HG03442 (cell line): Measurements from ENCODE around the gene SCARB2.
A peak's percentile ranks its signal among the peaks of the same experiment; 100 is the strongest.

Source experiments
- ATAC-seq: cut with Tn5 transposase; IDR thresholded peaks from one replicate; pipeline ENCODE4 v1.9.1; 2021; ENCODE audit warnings: mild to moderate bottlenecking, moderate library complexity; ENCODE audit not compliant: unreplicated experiment

The SCARB2 gene

DNA sequence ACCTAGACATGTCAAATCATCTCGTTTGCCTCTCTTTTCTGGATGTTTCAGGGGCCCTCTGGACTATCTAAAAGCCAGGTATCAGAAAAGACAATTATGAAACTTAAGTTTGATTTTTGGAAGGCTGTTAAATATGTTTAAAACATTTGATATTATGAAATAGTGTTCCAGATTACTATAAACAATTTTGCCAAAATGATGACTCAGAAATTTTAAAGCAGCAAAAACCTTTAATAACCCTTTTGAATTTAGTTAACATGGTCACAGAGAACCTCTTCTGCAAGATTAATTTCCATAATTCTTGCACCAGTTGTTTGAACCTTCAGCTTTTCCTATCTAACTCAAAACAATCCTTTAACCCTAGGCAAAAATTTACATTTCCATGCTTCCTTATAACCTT is 19.1 kb upstream of the SCARB2 start:
- no peak for ATAC-seq

DNA sequence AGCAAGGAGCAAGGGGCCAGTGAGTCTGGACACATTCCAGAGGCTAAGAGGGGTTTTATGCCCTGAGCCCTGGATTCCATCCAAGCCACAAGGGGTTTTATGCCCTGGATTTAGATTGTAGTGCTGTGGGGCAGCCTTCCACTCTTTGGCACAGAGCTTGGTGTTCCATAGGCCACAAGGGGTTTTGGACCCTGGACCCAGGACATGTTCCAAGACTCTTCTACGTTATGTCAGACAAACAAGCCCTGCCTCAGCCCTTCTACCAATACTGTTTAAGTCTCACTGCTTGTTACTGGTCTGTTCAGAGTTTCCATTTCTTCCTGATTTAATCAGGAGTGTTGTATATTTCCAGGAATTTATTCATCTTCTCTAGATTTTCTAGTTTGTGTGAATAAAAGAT is 12.8 kb upstream of the SCARB2 start:
- ATAC-seq: no peak

DNA sequence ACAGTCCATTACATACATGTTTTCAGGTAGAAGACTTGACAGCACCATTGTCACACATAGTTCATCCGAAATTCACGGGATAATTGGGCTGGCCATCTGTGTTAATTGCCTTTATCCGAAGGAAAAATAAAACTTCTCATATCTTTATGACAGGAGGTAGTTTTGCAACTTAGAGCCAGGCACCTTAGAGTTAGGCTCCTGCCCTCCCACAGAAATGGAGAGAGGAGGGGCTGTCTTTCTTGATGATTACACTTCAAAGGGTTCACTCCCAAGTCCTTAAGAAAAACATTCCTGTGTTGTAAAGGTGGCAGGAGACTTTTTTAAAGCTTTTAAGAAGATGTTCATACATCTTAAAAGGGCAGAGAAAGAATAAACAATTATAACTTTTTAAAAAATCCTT is 10.5 kb upstream of the SCARB2 start:
- no peak for ATAC-seq

DNA sequence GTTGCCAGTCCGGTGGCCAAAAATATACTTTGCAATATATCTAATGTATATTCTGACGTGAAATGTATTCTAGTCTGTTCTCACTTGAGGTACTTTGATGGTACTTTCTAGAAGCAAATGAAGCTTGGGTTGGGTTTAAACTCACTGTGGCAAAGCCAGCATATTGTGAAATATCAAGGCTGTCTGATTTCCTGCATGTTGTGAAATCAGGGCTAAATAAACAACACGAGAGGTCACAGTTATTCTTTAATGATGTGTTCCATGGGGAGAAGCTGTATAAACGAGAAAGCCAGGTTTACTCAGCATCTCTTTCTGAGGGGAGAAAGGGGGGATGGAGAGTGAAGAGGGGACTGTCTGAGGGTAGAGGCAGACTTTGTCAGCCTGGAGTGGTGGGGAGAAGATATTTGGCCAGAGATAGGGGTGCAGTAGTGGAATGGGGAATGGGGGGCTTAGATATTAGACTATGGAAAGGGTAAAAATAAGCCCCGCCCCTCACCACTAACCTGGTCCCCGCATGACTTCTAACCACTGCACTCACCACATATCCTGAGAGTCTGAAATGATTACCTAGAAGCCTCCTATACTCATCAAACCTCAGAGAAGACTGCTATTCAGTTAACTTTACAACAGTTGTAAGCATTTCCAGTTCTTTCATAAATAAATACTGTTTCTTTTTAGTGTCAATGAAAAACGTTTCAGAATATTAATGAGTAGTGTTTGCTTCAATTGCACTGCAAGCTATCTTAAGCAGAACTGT is 5.9 kb upstream of the SCARB2 start:
- no peak for ATAC-seq

DNA sequence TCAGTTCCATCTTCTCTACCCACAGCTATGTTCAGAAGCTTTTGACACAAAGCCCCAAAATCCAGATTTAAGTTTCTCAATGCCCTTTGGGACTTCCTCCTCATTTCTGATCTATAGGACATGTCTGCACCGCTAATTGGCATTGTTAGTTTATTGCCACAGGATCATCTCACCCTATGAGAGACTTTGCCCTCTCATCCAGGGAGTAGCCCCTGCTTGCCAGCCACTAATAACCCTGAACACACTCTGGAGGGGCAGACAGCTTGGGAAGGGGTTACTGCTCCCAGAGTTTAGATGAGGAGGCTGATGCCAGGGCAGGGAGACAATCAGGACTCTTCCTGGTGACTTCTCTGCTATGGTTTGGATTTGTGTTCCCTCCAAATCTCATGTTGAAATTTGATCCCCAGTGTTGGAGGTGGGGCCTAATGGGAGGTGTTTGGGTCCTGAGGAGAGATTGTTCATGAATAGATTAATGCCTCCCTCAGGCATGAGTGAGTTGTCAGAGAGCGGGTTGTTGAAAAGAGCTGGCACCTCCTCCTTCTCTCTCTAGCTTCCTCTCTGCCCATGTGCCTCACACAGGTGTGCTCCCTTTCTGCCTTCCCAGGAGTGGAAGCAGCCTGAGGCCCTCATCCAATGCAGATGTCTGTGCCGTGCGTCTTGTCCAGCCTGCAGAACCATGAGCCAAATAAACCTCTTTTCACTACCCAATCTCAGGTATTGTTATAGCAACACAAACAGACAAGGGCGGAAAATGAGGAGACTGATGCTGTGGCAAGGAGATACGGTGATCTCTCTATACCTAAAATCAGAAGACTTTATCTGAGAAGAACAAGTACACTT is 3.6 kb upstream of the SCARB2 start:
- ATAC-seq: no peak

GRCh38 chr4:76216524-76216923 is 2.9 kb upstream of the SCARB2 start:
- no peak for ATAC-seq

DNA sequence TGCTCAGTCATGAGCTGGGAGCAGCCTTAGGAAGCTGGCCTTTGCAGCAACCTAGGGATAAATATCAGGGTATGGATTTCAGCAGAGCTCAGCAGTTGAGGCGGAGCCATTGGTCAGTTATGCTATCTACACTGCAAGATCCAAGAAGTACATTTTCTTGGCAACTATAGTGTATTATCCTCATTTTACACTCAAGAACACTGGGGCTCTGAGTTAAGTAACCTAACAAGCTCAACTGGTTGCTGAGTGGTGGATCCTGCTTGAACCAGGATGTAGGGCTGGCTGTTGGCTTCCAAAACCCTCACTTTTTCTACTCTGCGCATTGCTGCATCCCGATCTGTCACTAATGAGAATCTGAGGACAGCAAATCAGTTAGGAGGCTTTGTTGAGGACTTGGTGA is 1.5 kb upstream of the SCARB2 start:
- no peak for ATAC-seq

GRCh38 chr4:76214177-76214675 is 602 bp upstream of the SCARB2 start:
- ATAC-seq: peak; percentile 5

GRCh38 chr4:76212851-76213414 is 691 bp downstream of the SCARB2 start:
- no peak for ATAC-seq

DNA sequence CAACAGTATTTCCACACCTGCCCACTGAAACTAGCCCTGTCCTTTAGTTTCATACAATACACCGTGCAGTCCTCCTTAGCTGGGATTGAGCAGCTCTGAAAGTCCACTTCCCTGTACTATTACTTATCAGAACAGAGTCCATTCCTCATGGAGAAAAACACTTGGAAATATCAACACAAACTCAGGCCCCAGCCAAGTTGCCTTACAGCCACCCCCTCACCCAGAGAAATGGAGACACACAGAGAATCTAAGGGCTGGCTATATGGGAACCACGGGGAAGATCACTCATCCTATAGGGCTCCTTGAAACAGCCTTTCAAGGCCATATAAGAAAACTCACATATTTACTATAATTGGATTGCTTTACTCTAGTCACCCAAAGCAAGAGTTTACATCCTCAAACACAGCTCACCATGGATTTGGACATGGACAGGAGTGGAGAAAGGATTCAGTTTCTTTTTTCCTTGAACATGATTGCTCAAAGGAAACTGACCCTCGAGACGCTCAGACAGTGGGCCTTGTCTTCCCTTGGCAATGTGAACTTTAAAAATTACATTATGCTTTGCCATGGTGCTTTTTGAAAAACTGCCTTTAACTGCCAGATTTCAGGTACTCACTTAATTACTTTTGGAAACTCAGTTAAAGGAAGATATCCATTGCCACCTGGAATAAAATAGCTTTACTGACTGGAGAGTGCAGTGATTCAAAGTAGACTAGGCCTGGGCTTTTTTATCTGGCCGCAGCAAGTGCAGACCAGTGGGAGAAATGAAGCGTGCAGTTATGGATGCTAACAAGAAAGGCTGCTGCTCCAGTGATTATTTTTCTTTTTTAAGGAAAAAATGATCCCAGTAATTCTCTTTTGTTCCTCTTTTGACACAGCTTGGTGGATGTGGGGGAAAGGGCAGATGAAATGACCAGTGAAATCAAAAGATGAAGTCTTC is 1.6 kb downstream of the SCARB2 start:
- no peak for ATAC-seq

- no peak for ATAC-seq
These were observed 3.2 kb downstream of the SCARB2 start for GRCh38 chr4:76210452-76210851.

- no peak for ATAC-seq
These were observed 3.7 kb downstream of the SCARB2 start for GRCh38 chr4:76209881-76210280.

- ATAC-seq: no peak
These were observed 5.4 kb downstream of the SCARB2 start for GRCh38 chr4:76208005-76208765.

DNA sequence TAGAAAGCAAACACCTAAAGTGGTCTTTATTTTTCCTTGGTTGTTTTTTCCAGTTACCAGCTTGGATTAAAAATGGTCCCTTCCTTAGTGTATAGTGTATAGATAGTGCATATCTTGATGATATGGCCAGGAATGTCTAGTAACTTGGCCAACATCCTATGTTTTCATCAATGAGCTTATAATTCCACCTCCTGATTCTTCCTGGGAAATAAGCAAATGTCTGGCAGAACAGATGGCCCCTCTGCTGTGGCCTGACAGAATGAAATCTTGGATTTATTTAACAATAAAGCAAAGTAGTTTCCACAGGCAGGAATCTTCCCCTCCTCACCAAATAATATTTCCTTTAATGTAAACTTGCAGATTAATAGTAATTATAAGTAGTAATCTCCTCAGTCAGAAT is 6.1 kb downstream of the SCARB2 start:
- no peak for ATAC-seq

- ATAC-seq: no peak
These were observed 7.2 kb downstream of the SCARB2 start for GRCh38 chr4:76206222-76206942.

DNA sequence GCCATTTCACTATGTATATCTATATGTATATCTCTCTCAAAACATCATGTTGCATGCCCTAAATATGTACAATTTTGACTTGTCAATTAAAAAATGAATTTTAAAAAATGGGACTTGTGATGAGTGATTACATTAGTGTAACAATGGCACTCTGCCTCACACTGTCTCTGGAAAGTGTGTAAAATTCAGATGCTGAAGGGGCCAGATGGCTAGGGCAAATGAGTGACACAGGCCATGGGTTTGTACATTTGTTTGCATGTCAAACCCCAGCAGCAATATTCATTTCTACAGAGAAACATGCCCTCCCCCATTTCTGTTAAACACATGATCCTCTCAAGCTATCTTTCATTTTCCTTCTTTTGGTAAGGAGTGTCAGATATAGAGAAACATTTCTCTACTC is 8.1 kb downstream of the SCARB2 start:
- no peak for ATAC-seq

DNA sequence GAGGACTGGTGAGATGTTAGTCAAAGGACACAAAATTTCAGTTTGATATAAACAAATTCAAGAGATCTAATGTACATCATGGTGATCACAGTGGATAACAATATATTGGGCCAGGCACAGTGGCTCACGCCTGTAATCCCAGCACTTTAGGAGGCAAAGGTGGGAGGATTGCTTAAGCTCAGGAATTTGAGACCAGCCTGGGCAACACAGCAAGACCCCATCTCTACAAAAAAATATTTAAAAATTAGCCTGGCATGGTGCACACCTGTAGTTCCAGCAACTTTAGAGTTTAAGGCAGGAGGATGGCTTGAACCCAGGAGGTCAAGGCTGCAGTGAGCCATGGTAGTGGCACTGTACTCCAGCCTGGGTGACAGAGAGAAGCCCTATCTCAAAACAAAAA is 8.7 kb downstream of the SCARB2 start:
- no peak for ATAC-seq

DNA sequence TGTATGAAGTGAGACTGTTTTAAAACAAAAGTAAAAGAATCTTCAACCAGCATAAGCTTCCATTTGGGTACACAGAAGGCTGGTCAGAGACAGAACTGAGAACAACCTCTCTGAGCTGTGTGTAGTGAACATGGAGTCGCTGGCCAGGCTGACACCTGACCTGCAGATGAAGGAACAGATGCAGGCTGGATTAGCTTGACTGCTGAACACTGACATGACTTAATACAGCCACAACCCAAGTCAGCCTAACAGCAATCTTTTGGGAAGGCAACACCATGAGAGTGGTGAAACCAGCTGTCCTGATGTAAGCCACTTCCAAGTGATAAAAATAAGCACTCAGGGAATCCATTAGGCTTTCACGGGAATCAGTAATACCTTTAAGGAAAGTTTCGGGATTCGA is 10.1 kb downstream of the SCARB2 start:
- no peak for ATAC-seq

DNA sequence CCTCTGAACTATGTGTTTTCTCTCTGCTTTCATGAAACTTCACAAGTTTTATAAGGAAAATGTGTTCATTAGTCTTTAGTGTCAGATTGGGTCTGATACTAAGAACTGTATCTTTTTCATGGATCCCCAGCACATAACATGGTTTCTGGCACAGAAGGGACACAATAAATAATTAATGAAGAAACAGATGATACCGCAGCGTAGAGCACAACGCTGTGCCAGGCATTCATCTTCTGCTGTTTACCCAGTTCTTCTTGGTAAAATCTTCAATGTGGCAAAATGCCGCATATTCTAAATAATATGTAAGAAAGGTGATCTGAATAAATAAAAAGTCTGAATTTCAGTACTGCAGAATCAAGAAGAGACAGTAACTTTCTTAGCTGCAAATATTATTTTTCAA is 12.3 kb downstream of the SCARB2 start:
- ATAC-seq: no peak
